ENCODE results near the gene FCHSD1.

- TF ChIP-seq CTCF (IDR thresholded peaks at IDR 0.05; ENCODE audit: low read depth, low read length, poor library complexity, severe bottlenecking) (no peak), EZH2phosphoT487 (IDR thresholded peaks at IDR 0.05; ENCODE audit: borderline replicate concordance, low read length) (no peak)
These were observed 33.6 kb downstream of the FCHSD1 start for GRCh38 chr5:141617682-141618029.

Measured in DOHH2 (cell line).